Measurements from ENCODE around the gene DBN1. TPM values are rescaled to one million over a fixed set of nuclear protein-coding genes. Genes with fewer than 3 reads are reported as not detected.

DBN1 gene
- total and polyA plus RNA-seq, 9 of the 15 experiments (the other 6 are each of a cell fraction or from before 2014, with no cell fraction given) = 0.25 to 87.2 (median 27.9) TPM

GRCh38 chr5:177425801-177426565, 47.5 kb downstream of the DBN1 start (continued):
- TF ChIP-seq ARID3A (IDR thresholded peaks at IDR 0.05; ENCODE audit: borderline replicate concordance, low read depth, low read length) (no peak), ZNF146 (CRISPR knock-in tag; IDR thresholded peaks at IDR 0.05; ENCODE audit: unreplicated experiment) (no peak), FOXM1 (IDR thresholded peaks at IDR 0.05; ENCODE audit: low read depth) (peak; percentile 92), FOXM1 (CRISPR knock-in tag; IDR thresholded peaks at IDR 0.05; ENCODE audit: low read depth) (no peak), CBX1 (IDR thresholded peaks at IDR 0.05; ENCODE audit: low read depth) (peak; percentile 87; the same call in 1 of the 2 replicates), KAT2B (IDR thresholded peaks at IDR 0.05; ENCODE audit: low read depth, low read length) (no peak), DACH1 (IDR thresholded peaks at IDR 0.05; ENCODE audit: partially characterized antibody) (peak; percentile 84), NFRKB (IDR thresholded peaks at IDR 0.05; ENCODE audit: low read depth) (no peak), ZNF24 (IDR thresholded peaks at IDR 0.05) (peak; percentile 68; the same call in 1 of the 2 replicates), ZNF436 (CRISPR knock-in tag; IDR thresholded peaks at IDR 0.05) (no peak), RFX5 (IDR thresholded peaks at IDR 0.05; ENCODE audit: low read depth, low read length) (no peak; the same call in 1 of the 2 replicates), CHD4 (IDR thresholded peaks at IDR 0.05; ENCODE audit: insufficient read depth, insufficient replicate concordance, low read depth, low read length, poor library complexity, severe bottlenecking) (peak; percentile 95), MIER1 (IDR thresholded peaks at IDR 0.05; ENCODE audit: low read depth) (no peak), AFF1 (IDR thresholded peaks at IDR 0.05; ENCODE audit: low read depth in 1 of 2, partially characterized antibody in 2 of 2) (peak in 1 of 2 experiments; percentile 47), GATA2 (CRISPR knock-in tag; IDR thresholded peaks at IDR 0.05) (no peak), KLF13 (tag; IDR thresholded peaks at IDR 0.05; ENCODE audit: borderline replicate concordance, low read depth) (peak; percentile 51; the same call in 1 of the 2 replicates), ZBTB8A (IDR thresholded peaks at IDR 0.05; ENCODE audit: partially characterized antibody) (no peak), ZNF589 (CRISPR knock-in tag; IDR thresholded peaks at IDR 0.05; ENCODE audit: low read depth) (peak; percentile 65; the same call in 1 of the 2 replicates), ZFX (CRISPR knock-in tag; IDR thresholded peaks at IDR 0.05) (peak; percentile 94)

Measured in K562 (cell line).